ENCODE data around the gene MARCHF9. TPM values are rescaled to one million over a fixed set of nuclear protein-coding genes. Genes with fewer than 3 reads are reported as not detected.

MARCHF9 gene
- polyA plus RNA-seq, 1 of the 3 experiments (the other 2 are of a cell fraction) = 24.2 TPM

GRCh38 chr12:57806677-57807076 lies 51.8 kb downstream of the MARCHF9 start:
- H3K27me3 ChIP-seq (ENCODE audit: insufficient read depth) = no peaks in the 10 kb centered on the region
- no peak for DNase-seq
- H4K20me1 ChIP-seq (ENCODE audit: insufficient read depth) = no peaks in the 10 kb centered on the region
- no peak overlapping the region for H3K27ac ChIP-seq (ENCODE audit: low read depth in 2 of 2, low read length in 1 of 2)
- H3K9me3 ChIP-seq = no peaks in the 10 kb centered on the region
- H3K4me2 ChIP-seq = no peak overlapping the region
- H3K79me2 ChIP-seq (ENCODE audit: insufficient read depth) = no peaks in the 10 kb centered on the region
- CTCF ChIA-PET = interaction anchor here (0.6 to 12.0 kb wide), 3 partner anchors 8 to 99 kb away, joined by 3 to 96 read pairs (median 11); partner anchors contain the start of gene AVIL
- POLR2A ChIA-PET = no interaction called here
- TF ChIP-seq, protein P1, sequence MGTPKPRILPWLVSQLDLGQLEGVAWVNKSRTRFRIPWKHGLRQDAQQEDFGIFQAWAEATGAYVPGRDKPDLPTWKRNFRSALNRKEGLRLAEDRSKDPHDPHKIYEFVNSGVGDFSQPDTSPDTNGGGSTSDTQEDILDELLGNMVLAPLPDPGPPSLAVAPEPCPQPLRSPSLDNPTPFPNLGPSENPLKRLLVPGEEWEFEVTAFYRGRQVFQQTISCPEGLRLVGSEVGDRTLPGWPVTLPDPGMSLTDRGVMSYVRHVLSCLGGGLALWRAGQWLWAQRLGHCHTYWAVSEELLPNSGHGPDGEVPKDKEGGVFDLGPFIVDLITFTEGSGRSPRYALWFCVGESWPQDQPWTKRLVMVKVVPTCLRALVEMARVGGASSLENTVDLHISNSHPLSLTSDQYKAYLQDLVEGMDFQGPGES (IDR thresholded peaks at IDR 0.05; ENCODE audit: low read depth, low read length) = no peak
- no peak for TF ChIP-seq REST (IDR thresholded peaks at IDR 0.05; ENCODE audit: low read depth, low read length)
- TF ChIP-seq EP300 (IDR thresholded peaks at IDR 0.05; ENCODE audit: borderline replicate concordance in 1 of 2, low read depth in 1 of 2, low read length in 1 of 2) = no peak
- TF ChIP-seq CHD2 (IDR thresholded peaks at IDR 0.05; ENCODE audit: low read length, partially characterized antibody) = no peak
- no peak for TF ChIP-seq MXI1 (IDR thresholded peaks at IDR 0.05; ENCODE audit: low read depth, low read length)
- no peak for TF ChIP-seq RXRA (IDR thresholded peaks at IDR 0.05; ENCODE audit: borderline replicate concordance, low read depth)
- TF ChIP-seq FOXM1 (IDR thresholded peaks at IDR 0.05; ENCODE audit: low read depth) = no peak
- TF ChIP-seq YY1 (IDR thresholded peaks at IDR 0.05; ENCODE audit: low read depth) = no peak
- TF ChIP-seq, protein P2, sequence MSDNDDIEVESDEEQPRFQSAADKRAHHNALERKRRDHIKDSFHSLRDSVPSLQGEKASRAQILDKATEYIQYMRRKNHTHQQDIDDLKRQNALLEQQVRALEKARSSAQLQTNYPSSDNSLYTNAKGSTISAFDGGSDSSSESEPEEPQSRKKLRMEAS (IDR thresholded peaks at IDR 0.05; ENCODE audit: low read depth) = no peak
- H3K4me1 ChIP-seq (ENCODE audit: control insufficient read depth in 1 of 2, insufficient read depth in 2 of 2, low read depth in 1 of 2, low read length in 1 of 2) = no peaks in the 10 kb centered on the region; a peak in 1 of 4 replicates
- H3K9ac ChIP-seq = no peak overlapping the region
- no peak overlapping the region for H2AFZ ChIP-seq (ENCODE audit: low read depth)
- H3K9me2 ChIP-seq = no peaks in the 10 kb centered on the region
- peaks cover 6 to 51% of the 10 kb centered on the region in 2 experiments for H3K36me3 ChIP-seq (replicated peaks in 1 of 2; ENCODE audit: control insufficient read depth in 1 of 2, insufficient read depth in 2 of 2, low read length in 1 of 2)
- peaks cover 7% of the 10 kb centered on the region for H3F3A ChIP-seq (replicated peaks; ENCODE audit: insufficient read depth)
- no peak overlapping the region for H3K4me3 ChIP-seq (ENCODE audit: low read depth in 2 of 2, low read length in 1 of 2)
- WGBS (ENCODE audit: low lambda C conversion rate) = 95% methylated on average over 3 of the region's 3 CpGs

DNA sequence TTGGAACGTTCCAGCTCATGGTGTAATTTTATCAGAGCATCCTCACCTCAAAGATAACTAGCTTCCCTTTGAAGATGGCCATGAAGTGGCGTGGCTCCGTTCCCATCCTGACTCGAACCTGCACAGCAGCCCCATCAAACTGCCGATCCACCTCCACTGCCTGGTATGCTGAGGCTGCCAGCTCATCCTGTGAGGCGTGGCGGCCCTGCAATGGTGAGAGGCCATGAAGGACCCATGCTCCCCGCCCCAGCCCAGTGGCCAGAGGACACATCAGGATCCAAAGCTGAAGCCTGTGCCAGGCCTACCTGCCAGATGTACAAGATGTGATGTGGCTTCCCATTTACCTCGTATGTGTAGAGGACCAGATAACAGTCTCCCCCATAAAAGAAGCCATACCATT lies 52.4 kb downstream of the MARCHF9 start:
- Histone ChIP-seq H3K4me2 (no peak overlapping the region), H4K20me1 (ENCODE audit: insufficient read depth) (no peaks in the 10 kb centered on the region), H3K27ac (ENCODE audit: low read depth in 2 of 2, low read length in 1 of 2) (no peak overlapping the region), H3K4me3 (ENCODE audit: low read depth in 2 of 2, low read length in 1 of 2) (no peak overlapping the region), H3K9ac (no peak overlapping the region), H3K9me2 (no peaks in the 10 kb centered on the region), H2AFZ (ENCODE audit: low read depth) (no peak overlapping the region), H3F3A (replicated peaks; ENCODE audit: insufficient read depth) (peaks cover 4% of the 10 kb centered on the region), H3K27me3 (ENCODE audit: insufficient read depth) (no peaks in the 10 kb centered on the region), H3K36me3 (replicated peaks in 1 of 2; ENCODE audit: control insufficient read depth in 1 of 2, insufficient read depth in 2 of 2, low read length in 1 of 2) (peaks cover 6 to 45% of the 10 kb centered on the region in 2 experiments), H3K9me3 (no peaks in the 10 kb centered on the region), H3K79me2 (ENCODE audit: insufficient read depth) (no peaks in the 10 kb centered on the region), H3K4me1 (ENCODE audit: control insufficient read depth in 1 of 2, insufficient read depth in 2 of 2, low read depth in 1 of 2, low read length in 1 of 2) (no peaks in the 10 kb centered on the region; a peak in 1 of 4 replicates)
- ChIA-PET POLR2A (no interaction called here), CTCF (interaction anchor here (0.6 to 12.0 kb wide), 4 partner anchors 8 to 1204 kb away, joined by 3 to 96 read pairs (median 8); partner anchors contain the start of gene AVIL)
- no peak for DNase-seq
- 86% methylated on average over 8 of the region's 9 CpGs for WGBS (ENCODE audit: low lambda C conversion rate)
- TF ChIP-seq ELF1 (IDR thresholded peaks at IDR 0.05) (no peak), REST (IDR thresholded peaks at IDR 0.05; ENCODE audit: low read depth, low read length) (no peak), SIN3A (IDR thresholded peaks at IDR 0.05; ENCODE audit: borderline replicate concordance, low read depth, low read length) (no peak), GABPA (IDR thresholded peaks at IDR 0.05; ENCODE audit: low read depth) (no peak), MXI1 (IDR thresholded peaks at IDR 0.05; ENCODE audit: low read depth, low read length) (no peak), SMC3 (IDR thresholded peaks at IDR 0.05; ENCODE audit: low read depth, low read length) (no peak), RCOR1 (IDR thresholded peaks at IDR 0.05; ENCODE audit: low read length) (no peak), JUND (IDR thresholded peaks at IDR 0.05) (no peak), EZH2phosphoT487 (IDR thresholded peaks at IDR 0.05; ENCODE audit: borderline replicate concordance, low read depth) (no peak), MEF2A (IDR thresholded peaks at IDR 0.05; ENCODE audit: borderline replicate concordance, low read depth) (no peak)
- TF ChIP-seq, protein P3, sequence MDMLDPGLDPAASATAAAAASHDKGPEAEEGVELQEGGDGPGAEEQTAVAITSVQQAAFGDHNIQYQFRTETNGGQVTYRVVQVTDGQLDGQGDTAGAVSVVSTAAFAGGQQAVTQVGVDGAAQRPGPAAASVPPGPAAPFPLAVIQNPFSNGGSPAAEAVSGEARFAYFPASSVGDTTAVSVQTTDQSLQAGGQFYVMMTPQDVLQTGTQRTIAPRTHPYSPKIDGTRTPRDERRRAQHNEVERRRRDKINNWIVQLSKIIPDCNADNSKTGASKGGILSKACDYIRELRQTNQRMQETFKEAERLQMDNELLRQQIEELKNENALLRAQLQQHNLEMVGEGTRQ (IDR thresholded peaks at IDR 0.05; ENCODE audit: borderline replicate concordance, low read depth, low read length) = no peak

All from SK-N-SH (cell line).